Right renal cortex interstitium (tissue), 3 donors: ENCODE data around the gene CHST5. TPM values are rescaled to one million over a fixed set of nuclear protein-coding genes. Genes with fewer than 3 reads are reported as not detected.

ENCODE experiments used
- DNase-seq, 3 donors: peaks; one replicate each; pipeline ENCODE4 v3.0.0-alpha.2; 2013; ENCODE audit warnings: low read depth in 3 of 3, low spot score in 2 of 3
- polyA plus RNA-seq, 3 donors: library from polyadenylated mRNA; unstranded; fragments of 120-200 nt; gene quantifications; one replicate each; pipeline ENCODE4 v1.2.1, GENCODE V29; 2013; ENCODE audit not compliant: insufficient read length in 3 of 3

Gene CHST5
- under 1 TPM; 0.62 to 0.78 (median 0.64) TPM for polyA plus RNA-seq

DNA sequence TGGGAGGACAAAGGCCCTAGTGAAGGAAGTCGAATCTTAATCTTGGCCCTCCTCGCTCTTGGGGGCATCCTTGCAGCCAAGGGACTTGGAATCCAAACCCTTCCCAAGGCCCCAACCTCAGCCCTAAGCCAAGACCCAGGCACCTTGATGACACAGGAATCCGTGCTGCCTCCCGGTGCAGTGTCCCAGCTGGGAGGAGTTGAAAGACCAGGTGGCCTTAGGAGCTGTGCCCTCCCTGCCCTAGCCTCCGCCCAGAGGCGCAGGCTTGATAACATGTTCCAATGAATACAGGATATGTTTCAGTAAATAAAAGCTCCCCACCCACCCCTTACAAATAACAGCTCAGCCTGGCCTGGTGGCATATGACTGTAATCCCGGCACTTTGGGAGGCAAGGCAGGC lies at the start of gene CHST5:
Gene CHST5 (minus strand): TSS at position 208 of the 400 bp plus-strand sequence. CDS start 5,724 bp downstream, outside the sequence.
- no peak for DNase-seq

DNA sequence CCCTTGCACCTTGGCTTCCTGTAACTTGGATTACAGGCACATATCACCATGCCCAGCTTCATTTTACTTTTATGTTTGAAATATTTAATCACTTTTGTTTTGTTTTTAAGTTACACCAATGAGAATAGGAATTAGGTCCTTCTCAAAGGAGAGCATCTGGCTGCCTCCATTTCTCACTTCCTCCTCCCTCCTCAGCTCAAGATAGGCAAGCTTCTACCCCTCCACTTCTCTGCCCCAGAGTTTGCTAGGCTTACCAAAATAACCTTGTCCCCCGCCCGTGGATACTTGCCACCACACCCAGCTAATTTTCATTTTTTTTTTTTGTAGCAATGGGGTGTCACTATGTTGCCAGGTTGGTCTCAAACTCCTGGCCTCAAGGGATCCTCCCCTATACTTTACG lies 48.2 kb upstream of the CHST5 start:
- no peak for DNase-seq

DNA sequence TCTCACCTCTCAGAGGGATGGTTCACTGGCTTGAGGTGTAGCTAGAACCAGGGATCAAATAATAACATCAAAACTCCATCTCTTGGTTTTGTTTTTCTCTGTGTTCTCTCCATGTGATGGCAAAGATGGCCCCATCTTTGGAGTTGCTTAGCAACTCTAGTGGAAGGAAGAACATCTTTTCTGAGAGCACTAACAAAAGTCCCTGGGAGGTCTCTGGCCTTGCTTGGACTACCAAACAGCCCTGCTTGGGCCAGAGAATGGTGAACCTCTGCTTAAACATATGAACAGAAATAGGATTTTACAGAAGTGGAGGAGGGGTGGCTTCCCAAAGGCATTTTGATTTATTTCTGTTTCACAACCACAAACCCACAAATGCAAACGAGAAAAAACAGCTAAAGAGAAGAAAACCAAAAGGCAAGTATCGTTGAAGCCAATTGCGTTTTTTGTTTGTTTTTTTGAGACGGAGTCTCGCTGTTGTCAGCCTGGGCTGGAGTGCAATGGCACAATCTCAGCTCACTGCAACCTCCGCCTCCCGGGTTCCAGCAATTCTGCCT lies 43.5 kb upstream of the CHST5 start:
- DNase-seq: no peak

DNA sequence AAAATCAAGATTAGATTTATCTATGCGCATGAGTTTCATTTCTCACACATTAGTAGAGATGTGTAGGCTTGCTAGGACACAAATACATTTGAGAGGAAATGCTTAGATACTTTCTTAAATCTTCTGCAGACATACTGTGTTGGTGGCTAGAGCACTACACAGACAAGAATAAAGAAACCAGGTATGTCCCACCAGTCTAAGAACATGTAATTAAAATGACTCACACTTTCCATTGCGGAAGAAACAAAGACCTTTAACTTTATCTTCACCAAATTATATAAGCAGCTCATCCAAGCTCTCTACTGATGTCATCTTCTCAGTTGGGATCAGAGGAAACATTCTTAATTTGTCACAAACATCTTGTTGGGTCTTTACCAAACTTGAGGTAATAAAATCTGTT lies 42.8 kb upstream of the CHST5 start:
- no peak for DNase-seq

DNA sequence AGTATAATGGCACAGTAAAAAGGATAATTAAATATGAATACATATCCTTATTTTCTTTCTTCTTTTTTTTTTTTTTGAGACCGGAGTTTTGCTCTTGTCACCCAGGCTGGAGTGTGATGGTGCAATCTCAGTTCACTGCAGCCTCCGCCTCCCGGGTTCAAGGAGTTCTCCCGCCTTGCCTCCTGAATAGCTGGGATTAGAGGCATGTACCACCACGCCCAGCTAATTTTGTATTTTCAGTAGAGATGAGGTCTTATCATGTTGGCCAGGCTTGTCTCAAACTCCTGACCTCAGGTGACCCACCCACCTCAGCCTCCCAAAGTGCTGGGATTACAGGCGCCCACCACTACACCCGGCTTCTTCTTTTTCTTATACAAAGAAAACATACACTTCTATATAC lies 42.3 kb upstream of the CHST5 start:
- no peak for DNase-seq

DNA sequence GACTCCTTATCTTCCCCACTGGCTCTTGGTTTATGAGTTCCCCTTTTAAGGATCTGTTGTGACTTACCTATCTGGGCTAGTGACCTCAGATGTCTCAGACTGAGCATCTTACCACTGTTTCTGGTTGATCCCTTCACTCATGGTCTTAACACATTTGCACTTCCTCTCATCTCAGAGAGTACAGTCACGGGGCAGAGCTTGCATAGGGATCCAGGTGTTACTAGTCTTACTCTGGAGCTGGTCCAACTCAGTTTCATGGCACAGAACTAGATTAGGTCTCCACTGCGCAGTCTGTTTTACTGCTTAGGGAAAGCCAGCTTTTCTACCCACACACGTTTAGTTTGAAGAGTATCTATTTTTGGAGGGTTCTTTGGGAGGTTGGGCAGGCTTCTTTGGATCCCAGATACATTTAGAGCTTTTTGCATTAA lies 40.5 kb upstream of the CHST5 start:
- no peak for DNase-seq

DNA sequence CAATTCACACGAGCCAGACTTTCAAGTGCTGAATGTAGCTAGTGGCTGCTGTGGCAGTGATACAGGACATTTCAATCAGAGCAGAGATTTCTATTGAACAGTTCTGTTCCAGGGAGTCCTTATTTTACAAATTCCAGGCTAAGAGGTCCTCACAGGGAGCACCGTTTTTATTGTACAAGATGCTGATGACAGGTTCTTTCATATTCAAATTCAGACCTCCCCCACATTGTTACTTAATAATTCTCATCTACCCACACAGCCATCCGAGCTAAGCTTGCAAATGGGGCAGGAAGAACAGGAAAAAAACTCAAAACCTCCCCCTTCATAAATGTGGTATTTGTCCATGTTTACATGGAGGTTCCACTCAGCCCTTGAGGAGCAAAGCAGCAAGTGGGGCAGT lies 40.0 kb upstream of the CHST5 start:
- DNase-seq: no peak

DNA sequence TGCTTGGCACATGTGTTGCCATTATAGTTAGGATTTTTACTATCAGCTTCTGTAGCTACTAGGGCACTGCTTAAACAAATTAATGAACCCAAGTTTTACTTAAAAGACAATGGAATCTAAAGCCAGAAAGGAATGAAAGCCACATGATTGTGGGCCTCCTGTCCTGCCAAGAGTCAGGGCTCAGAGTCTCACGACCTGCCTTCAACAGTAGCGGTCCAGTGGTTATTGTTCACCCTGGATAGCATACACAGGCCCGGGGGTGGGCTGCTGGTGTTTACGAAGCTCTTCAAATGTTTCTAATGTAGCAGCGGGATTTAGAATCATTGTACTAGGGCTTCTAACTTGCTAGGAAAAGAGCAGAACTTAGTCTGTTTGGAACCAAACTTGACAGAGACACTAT lies 38.0 kb upstream of the CHST5 start:
- no peak for DNase-seq

DNA sequence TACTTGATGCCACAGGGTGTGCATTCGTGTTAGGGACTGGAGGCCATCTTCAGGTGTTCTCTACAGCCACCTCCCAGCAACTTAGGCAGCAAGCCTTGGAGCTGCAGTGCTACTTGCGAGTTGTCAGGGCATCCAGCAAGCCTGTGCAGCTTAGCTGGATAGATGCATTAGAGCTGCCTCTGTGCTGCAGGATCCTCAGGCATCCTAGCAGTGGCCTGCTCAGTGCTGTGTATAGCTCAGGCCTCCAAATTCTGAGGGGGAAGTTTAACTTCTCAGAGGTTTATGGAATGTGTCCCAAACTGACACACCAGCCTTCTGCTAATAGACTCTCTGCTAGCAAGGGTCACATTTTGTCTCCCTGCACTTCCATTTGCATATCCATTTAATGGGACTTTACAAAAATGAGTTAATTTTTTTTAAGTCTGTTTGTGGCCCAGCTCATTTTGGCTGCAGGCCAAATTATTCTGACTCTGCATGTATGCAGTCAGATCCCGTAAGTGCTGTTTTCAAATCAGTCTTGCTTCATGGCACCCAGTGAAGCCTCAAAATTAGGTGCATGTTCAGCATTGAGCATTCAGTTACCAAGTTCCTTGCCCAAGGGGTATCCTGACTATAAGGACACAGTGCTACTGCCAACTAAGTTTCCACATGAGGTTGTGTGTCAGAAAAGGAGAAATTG lies 37.1 kb upstream of the CHST5 start:
- no peak for DNase-seq

DNA sequence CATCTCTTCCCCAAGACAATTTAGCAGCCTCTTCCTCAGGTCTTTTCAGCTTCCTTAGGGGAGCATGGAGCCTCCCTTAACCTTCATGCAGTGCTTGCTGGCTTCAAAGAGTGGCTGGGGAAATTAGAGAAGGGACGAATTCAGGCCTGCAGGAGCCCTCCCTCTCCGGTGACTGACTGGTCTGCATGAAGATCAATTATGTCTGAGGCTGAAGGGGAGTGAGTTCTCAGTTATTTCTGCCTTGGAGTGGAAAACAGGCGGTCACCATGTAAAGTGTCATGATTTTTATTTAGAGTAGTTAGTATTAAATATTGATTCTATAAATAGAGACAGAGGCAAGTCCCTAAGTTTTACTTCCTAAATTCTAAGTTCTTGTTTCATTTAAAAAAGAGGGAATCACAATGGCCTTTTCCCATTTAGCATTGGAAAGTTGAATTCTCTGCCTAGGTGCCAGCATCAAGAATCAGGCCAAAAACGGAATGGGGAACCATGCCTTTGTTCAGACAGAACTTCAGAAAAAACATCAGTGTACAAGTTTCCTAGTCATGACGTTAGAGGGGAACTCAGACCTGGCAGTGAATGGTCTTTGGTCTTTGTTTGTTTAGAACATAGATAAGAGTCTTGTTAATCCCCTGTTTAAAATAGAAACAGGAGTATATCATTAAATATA lies 34.6 kb upstream of the CHST5 start:
- no peak for DNase-seq

DNA sequence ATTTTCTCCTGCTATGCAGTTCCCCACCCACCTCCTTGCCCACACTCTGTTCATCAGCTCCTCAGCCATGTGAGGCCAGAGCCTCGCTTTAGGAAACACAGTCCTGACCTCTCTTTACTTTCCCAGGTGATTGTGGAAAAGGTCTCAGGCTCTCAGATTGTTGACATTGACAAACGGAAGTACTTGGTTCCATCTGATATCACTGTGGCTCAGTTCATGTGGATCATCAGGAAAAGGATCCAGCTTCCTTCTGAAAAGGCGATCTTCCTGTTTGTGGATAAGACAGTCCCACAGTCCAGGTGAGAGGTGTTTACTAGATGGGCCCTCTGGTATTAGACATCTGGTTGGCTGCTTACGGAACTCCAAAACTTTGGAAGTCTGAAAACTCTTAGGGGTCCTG lies 32.0 kb upstream of the CHST5 start:
- DNase-seq: no peak

DNA sequence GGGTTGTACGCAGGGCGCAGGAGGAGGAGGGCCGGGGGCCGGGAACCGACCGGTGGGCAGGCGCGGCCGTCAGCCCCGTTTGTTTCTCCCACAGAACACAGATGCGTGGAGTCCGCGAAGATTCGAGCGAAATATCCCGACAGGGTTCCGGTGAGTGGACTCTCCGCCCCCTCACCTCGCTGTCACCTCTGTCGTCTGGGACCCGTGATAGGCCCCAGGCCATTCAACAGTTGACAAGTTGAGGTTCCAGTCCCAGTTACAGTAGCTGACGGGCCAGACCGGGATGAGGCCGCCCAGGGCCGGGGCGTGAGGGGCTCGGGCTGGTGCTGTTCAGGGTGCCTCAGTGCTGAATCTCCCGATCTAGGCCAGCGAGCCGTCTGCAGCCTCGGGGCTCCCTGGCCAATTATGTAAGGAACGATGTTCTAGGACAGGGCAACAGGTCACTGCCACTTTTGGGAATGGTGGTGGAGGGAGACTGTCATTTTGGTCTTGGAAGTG lies 30.9 kb upstream of the CHST5 start:
- DNase-seq: no peak

DNA sequence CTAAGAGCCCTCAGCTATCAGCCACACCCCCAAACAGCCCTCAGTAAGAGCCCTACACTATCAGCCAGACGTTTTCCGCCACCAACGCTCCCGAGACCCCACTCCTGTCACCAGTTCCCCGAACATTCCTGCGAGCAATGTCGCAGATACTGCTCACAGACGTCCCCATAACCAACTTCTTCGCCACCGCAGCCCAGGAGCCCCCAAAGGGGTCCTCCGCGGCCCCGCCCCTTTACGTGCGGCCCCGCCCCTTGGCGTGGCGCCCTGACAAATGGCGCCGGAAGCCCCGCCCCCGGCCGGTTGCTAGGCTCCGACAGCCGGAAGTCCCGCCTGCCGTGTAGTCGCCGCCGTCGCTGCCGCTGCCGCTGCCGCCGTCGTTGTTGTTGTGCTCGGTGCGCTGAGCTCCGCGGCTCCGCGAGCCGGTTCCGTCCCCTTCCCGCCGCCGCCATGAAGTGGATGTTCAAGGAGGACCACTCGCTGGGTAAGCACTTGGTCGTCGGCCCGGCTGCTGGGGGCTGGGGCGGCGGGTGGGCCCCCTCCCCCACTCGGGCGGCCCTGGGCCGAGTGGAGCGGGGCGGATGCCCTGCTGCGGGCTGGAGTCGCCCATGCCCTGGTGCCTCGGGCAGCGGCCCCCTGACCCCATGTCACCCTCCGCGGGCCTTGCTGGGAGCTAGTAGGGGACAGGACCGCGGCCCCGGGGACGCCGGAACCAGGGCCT lies 30.3 kb upstream of the CHST5 start, which contains the start of gene GABARAPL2:
Gene GABARAPL2 (plus strand): TSS at position 340 of the 718 bp plus-strand sequence. CDS start 108 bp downstream, at position 448.
- DNase-seq: peak in 2 of 3 donors; percentile 75 to 81

DNA sequence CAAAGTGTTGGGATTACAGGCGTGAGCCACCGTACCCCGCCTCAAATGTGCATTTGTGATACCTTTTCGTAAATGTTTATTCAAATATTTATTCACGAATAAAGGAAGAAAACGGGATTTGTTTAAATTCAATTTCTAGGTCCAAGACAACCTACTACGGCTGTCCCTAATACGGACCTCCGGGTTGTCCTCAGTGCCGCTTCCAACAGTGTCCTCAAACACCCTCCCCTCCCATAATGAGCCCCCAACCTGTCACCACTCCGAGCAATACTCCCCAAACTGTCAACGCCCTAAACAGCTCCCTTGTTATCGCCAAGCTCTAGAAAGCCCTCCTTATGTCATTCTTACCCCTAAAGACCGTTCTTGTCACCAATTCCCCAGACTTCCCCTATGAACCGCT lies 29.7 kb upstream of the CHST5 start:
- DNase-seq: no peak

DNA sequence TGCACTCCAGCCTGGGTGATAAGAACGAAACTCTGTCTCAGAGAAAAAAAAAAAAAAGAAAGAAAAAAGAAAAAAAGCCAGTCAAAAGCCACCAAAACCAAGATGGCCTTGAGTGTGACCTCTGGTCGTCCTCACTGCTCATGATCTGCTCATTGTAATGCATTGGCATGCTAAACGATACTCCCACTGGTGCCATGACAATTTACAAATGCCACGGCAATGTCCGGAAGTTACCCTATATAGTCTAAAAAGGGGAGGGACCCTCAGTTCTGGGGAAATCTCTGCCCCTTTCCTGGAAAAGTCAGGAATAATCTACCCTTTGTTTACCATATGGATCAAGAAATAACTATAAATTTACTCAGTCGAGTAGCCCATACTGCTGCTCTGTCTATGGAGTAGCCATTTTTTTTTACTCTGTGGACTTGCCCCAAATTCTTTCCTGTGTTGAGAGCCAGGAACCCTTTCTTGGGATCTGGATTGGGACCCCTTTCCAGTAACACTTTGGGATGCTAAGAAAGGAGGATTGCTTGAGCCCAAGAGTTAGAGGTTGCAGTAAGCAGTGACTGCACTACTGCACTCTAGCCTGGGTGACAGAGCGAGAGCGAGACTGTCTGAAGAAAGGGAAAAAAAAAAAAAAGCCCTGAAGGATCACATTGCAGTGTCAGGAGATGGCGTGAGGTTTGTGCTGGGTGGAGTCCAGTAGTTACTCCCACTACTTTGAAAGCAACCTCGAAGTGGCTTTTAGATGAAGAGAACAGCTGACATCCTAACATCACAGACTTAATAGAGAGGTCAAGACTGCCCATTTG lies 23.9 kb upstream of the CHST5 start:
- DNase-seq: no peak

DNA sequence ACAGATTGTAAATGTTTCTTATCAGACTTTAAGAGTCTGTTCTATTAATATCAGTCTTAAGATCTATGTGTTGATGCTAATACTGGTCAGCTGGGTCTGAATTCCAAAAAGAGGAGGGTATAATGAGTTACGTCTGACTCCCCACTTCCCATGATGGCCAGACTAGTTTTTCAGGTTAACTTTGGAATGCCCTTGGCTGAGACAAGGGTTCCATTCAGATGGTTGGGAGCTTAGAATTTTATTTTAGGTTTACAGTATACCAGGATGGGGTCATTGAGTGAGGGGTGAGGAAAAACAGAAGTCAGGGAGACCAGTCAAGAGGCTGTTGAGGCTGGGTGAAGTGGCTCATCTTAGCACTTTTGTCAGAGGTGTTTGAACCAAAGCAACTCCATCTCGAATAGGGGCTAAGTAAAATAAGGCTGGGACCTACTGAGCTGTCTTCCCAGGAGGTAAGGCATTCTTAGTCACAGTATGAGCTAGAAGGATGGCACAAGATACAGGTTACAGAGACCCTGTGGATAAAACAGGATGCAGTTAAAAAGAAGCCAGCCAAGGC lies 23.0 kb upstream of the CHST5 start:
- no peak for DNase-seq

DNA sequence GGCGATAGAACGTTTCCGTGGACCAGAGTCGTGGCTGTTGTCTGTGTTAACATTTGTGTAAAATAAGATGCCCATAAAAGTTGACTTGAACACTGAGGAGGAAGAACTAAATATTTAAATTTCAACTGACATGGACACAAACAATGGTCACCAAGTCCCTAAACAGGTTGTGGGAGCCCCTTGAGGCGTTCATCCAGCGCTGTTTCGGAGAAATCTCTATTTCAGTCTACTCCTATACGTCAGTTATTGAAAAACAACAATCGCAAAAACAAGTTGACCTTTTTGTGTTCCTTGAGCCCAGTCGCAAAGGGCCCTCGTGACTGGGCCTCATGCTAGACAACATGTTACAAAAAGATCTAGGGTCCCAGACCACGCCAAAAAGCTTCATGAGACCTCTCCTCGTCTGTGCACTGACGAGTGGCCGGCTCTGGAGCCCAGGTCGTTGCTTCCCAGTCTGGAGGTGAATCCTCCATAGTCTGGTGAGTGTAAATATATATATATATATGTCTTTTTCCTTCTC lies 20.6 kb upstream of the CHST5 start:
- no peak for DNase-seq

DNA sequence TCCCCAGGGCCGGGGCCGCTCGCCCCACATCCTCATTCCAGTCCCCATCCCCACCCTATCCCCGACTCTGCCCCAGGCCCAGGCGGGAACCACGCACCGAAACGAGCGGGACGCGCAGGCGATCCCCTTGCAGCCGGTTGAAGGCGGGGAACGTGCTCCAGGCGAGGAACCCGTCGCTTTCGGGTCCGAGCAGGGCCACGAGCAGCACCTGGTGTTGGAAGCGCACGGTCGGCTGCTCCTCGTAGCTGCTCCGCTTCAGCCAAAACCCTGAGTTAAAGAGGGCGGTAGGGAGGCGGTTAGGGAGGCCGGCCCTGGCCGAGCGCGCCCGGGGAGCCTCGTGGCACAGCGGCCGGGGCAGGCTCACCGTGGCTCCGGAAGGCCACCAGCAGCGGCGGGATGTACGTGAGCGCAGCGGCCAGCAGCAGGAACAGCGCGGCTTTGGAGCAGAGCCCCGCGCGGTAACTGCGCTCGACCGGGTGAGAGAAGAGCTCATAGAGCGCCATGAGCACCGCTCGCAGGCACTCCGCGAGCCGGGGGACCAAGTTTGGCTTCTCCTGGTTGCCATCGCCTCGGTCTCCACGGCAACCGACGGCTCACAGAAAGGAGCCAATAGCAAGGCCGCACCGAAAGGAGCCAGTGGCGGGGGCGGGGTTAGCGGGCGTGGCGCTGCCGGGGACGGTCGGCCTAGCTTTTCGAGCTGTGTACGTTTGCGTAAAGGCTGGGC lies 20.0 kb upstream of the CHST5 start, which contains the start of gene TMEM231:
Gene TMEM231 (minus strand): TSS at position 546 of the 724 bp plus-strand sequence. CDS start 43 bp downstream, at position 503.
- peak; percentile 84 to 91 (median 85) for DNase-seq

DNA sequence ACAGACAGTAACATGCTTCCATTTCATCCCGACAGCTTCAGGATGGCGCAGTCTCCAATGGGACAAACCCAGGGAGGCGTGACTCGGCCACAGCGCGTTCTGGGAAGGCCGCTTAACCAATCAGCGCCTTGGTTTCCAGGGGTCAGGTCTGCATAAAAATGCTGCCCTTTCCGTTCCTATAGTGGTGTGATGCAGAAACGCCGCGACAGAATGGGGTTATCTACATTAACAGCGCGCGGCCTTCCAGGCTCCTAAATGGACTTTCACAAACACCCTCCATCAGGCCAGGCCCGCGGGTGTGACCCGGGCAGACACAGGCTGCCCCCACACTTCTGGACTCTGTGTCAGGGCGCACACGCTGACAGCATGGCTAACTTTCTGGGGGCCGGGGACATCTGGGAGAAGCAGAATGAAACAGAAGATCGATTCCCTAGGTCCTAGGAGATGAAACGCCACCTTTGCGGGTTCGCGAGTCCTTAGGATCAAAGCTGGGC lies 19.4 kb upstream of the CHST5 start:
- DNase-seq: peak in 2 of 3 donors; percentile 78
